ENCODE measurements around the gene METTL25.
"Not testable (repeated sequence)": the region's sequence is repeated elsewhere in the genome, so short reads cannot be mapped to it uniquely, and the experiment has no call there.

Gene METTL25

GRCh38 chr12:82360834-82361233 lies 2.5 kb downstream of the METTL25 start:
- not testable (repeated sequence) for H3K4ac ChIP-seq (ENCODE audit: low read depth, low read length); H2AK5ac ChIP-seq (ENCODE audit: low read length); H2BK120ac ChIP-seq (ENCODE audit: insufficient read depth, low read length, poor library complexity); H3K4me2 ChIP-seq (ENCODE audit: low read length); H3K27ac ChIP-seq (ENCODE audit: low read depth, low read length); H3K79me1 ChIP-seq (ENCODE audit: low read length); H3K79me2 ChIP-seq (ENCODE audit: control insufficient read depth, insufficient read depth, low read length, poor library complexity); H3K23ac ChIP-seq (ENCODE audit: low read length); H2AFZ ChIP-seq (ENCODE audit: insufficient read depth, low read length, poor library complexity); H4K91ac ChIP-seq (ENCODE audit: low read depth, low read length); H3K27me3 ChIP-seq (ENCODE audit: insufficient read depth, low read length); H2BK5ac ChIP-seq (ENCODE audit: low read depth, low read length, poor library complexity); H3K4me1 ChIP-seq (ENCODE audit: control insufficient read depth in 1 of 2, insufficient read depth in 2 of 2, low read length in 2 of 2); H4K12ac ChIP-seq (ENCODE audit: low read depth, low read length); H3K18ac ChIP-seq (ENCODE audit: low read length); H3K14ac ChIP-seq (ENCODE audit: low read length); H2BK12ac ChIP-seq (ENCODE audit: low read length); H3K4me3 ChIP-seq (ENCODE audit: low read depth, low read length); DNase-seq; H3K9me3 ChIP-seq (ENCODE audit: insufficient read depth, low read depth, low read length); H3K36me3 ChIP-seq (ENCODE audit: control insufficient read depth in 1 of 2, insufficient read depth in 2 of 2, low read length in 2 of 2); H3K9ac ChIP-seq (ENCODE audit: low read length); H4K8ac ChIP-seq (ENCODE audit: low read depth, low read length)
- no CpG with 5 or more reads among the region's 11 CpGs for WGBS (ENCODE audit: extremely low coverage, insufficient coverage, insufficient read length)

GRCh38 chr12:82361461-82361915 lies 3.2 kb downstream of the METTL25 start:
- Histone ChIP-seq H2AK5ac (ENCODE audit: low read length) (no peak overlapping the region), H2AFZ (ENCODE audit: insufficient read depth, low read length, poor library complexity) (no peak overlapping the region), H3K4ac (ENCODE audit: low read depth, low read length) (no peak overlapping the region), H3K4me3 (ENCODE audit: low read depth, low read length) (no peak overlapping the region), H3K79me1 (ENCODE audit: low read length) (peaks cover 6% of the 10 kb centered on the region), H4K8ac (ENCODE audit: low read depth, low read length) (no peak overlapping the region), H3K27me3 (ENCODE audit: insufficient read depth, low read length) (no peaks in the 10 kb centered on the region), H2BK5ac (ENCODE audit: low read depth, low read length, poor library complexity) (no peak overlapping the region), H2BK120ac (ENCODE audit: insufficient read depth, low read length, poor library complexity) (no peak overlapping the region), H3K4me1 (ENCODE audit: control insufficient read depth in 1 of 2, insufficient read depth in 2 of 2, low read length in 2 of 2) (peaks cover 0 to 2% of the 10 kb centered on the region in 2 experiments), H3K14ac (ENCODE audit: low read length) (no peak overlapping the region), H3K9me3 (ENCODE audit: insufficient read depth, low read depth, low read length) (peaks cover 2% of the 10 kb centered on the region), H3K23ac (ENCODE audit: low read length) (no peak overlapping the region), H3K79me2 (ENCODE audit: control insufficient read depth, insufficient read depth, low read length, poor library complexity) (peaks cover 6% of the 10 kb centered on the region), H2BK12ac (ENCODE audit: low read length) (no peak overlapping the region), H3K4me2 (ENCODE audit: low read length) (no peak overlapping the region), H3K27ac (ENCODE audit: low read depth, low read length) (no peak overlapping the region), H3K9ac (ENCODE audit: low read length) (no peak overlapping the region), H4K12ac (ENCODE audit: low read depth, low read length) (no peak overlapping the region), H4K91ac (ENCODE audit: low read depth, low read length) (no peak overlapping the region), H3K36me3 (ENCODE audit: control insufficient read depth in 1 of 2, insufficient read depth in 2 of 2, low read length in 2 of 2) (peaks cover 1 to 2% of the 10 kb centered on the region in 2 experiments), H3K18ac (ENCODE audit: low read length) (no peak overlapping the region)
- no peak for DNase-seq
- WGBS (ENCODE audit: extremely low coverage, insufficient coverage, insufficient read length) = no CpG with 5 or more reads among the region's 22 CpGs

GRCh38 chr12:82363990-82364389 lies 5.7 kb downstream of the METTL25 start:
- no peaks in the 10 kb centered on the region for H3K27me3 ChIP-seq (ENCODE audit: insufficient read depth, low read length)
- no peak overlapping the region for H3K18ac ChIP-seq (ENCODE audit: low read length)
- H2BK12ac ChIP-seq (ENCODE audit: low read length) = no peak overlapping the region
- no peak overlapping the region for H3K4me3 ChIP-seq (ENCODE audit: low read depth, low read length)
- H2BK120ac ChIP-seq (ENCODE audit: insufficient read depth, low read length, poor library complexity) = no peak overlapping the region
- no peak overlapping the region for H3K27ac ChIP-seq (ENCODE audit: low read depth, low read length)
- no CpG with 5 or more reads among the region's 4 CpGs for WGBS (ENCODE audit: extremely low coverage, insufficient coverage, insufficient read length)
- H3K4me1 ChIP-seq (ENCODE audit: control insufficient read depth in 1 of 2, insufficient read depth in 2 of 2, low read length in 2 of 2) = peaks cover 0 to 2% of the 10 kb centered on the region in 2 experiments
- no peak overlapping the region for H4K8ac ChIP-seq (ENCODE audit: low read depth, low read length)
- no peak overlapping the region for H4K91ac ChIP-seq (ENCODE audit: low read depth, low read length)
- H3K9ac ChIP-seq (ENCODE audit: low read length) = no peak overlapping the region
- H3K36me3 ChIP-seq (ENCODE audit: control insufficient read depth in 1 of 2, insufficient read depth in 2 of 2, low read length in 2 of 2) = peaks cover 1 to 2% of the 10 kb centered on the region in 2 experiments
- no peak for DNase-seq
- no peak overlapping the region for H3K4me2 ChIP-seq (ENCODE audit: low read length)
- H3K23ac ChIP-seq (ENCODE audit: low read length) = no peak overlapping the region
- no peak overlapping the region for H3K4ac ChIP-seq (ENCODE audit: low read depth, low read length)
- H3K79me1 ChIP-seq (ENCODE audit: low read length) = no peaks in the 10 kb centered on the region
- no peak overlapping the region for H2BK5ac ChIP-seq (ENCODE audit: low read depth, low read length, poor library complexity)
- H2AFZ ChIP-seq (ENCODE audit: insufficient read depth, low read length, poor library complexity) = no peak overlapping the region
- no peak overlapping the region for H4K12ac ChIP-seq (ENCODE audit: low read depth, low read length)
- H3K79me2 ChIP-seq (ENCODE audit: control insufficient read depth, insufficient read depth, low read length, poor library complexity) = no peaks in the 10 kb centered on the region
- peaks cover 2% of the 10 kb centered on the region for H3K9me3 ChIP-seq (ENCODE audit: insufficient read depth, low read depth, low read length)
- H3K14ac ChIP-seq (ENCODE audit: low read length) = no peak overlapping the region
- no peak overlapping the region for H2AK5ac ChIP-seq (ENCODE audit: low read length)

- H2AFZ ChIP-seq (ENCODE audit: insufficient read depth, low read length, poor library complexity) = no peak overlapping the region
- H3K9me3 ChIP-seq (ENCODE audit: insufficient read depth, low read depth, low read length) = peaks cover 2% of the 10 kb centered on the region
- H2BK5ac ChIP-seq (ENCODE audit: low read depth, low read length, poor library complexity) = no peak overlapping the region
- H4K91ac ChIP-seq (ENCODE audit: low read depth, low read length) = no peak overlapping the region
- H3K4me3 ChIP-seq (ENCODE audit: low read depth, low read length) = no peak overlapping the region
- H4K8ac ChIP-seq (ENCODE audit: low read depth, low read length) = no peak overlapping the region
- no peak overlapping the region for H3K4ac ChIP-seq (ENCODE audit: low read depth, low read length)
- no CpG with 5 or more reads among the region's 1 CpG for WGBS (ENCODE audit: extremely low coverage, insufficient coverage, insufficient read length)
- H2BK120ac ChIP-seq (ENCODE audit: insufficient read depth, low read length, poor library complexity) = no peak overlapping the region
- H3K79me1 ChIP-seq (ENCODE audit: low read length) = no peaks in the 10 kb centered on the region
- no peak overlapping the region for H2BK12ac ChIP-seq (ENCODE audit: low read length)
- no peak for DNase-seq
- H2AK5ac ChIP-seq (ENCODE audit: low read length) = no peak overlapping the region
- H3K27ac ChIP-seq (ENCODE audit: low read depth, low read length) = no peak overlapping the region
- no peak overlapping the region for H4K12ac ChIP-seq (ENCODE audit: low read depth, low read length)
- peaks cover 1 to 2% of the 10 kb centered on the region in 2 experiments for H3K36me3 ChIP-seq (ENCODE audit: control insufficient read depth in 1 of 2, insufficient read depth in 2 of 2, low read length in 2 of 2)
- H3K18ac ChIP-seq (ENCODE audit: low read length) = no peak overlapping the region
- no peak overlapping the region for H3K4me2 ChIP-seq (ENCODE audit: low read length)
- H3K14ac ChIP-seq (ENCODE audit: low read length) = no peak overlapping the region
- H3K23ac ChIP-seq (ENCODE audit: low read length) = no peak overlapping the region
- no peaks in the 10 kb centered on the region for H3K4me1 ChIP-seq (ENCODE audit: control insufficient read depth in 1 of 2, insufficient read depth in 2 of 2, low read length in 2 of 2)
- H3K9ac ChIP-seq (ENCODE audit: low read length) = no peak overlapping the region
- no peaks in the 10 kb centered on the region for H3K27me3 ChIP-seq (ENCODE audit: insufficient read depth, low read length)
- no peaks in the 10 kb centered on the region for H3K79me2 ChIP-seq (ENCODE audit: control insufficient read depth, insufficient read depth, low read length, poor library complexity)
These were observed 7.9 kb downstream of the METTL25 start for GRCh38 chr12:82366197-82366596.

All from trophoblast cell (in vitro differentiated cells and primary cell).